Nephron progenitor cell (in vitro differentiated cells): Measurements from ENCODE around the gene C1orf21.

ENCODE experiments used
- DNase-seq: peaks from one replicate; pipeline ENCODE4 v3.0.0; 2021
- H3K27ac Mint-ChIP-seq: 2 replicates; pipeline ENCODE4 v1.8.0; 2021; ENCODE audit warnings: mild to moderate bottlenecking, moderate library complexity, mixed read lengths
- H3K27me3 Mint-ChIP-seq: 2 replicates; pipeline ENCODE4 v1.8.0; 2021; ENCODE audit warnings: mild to moderate bottlenecking, low read depth, mixed read lengths; ENCODE audit not compliant: poor library complexity
- H3K36me3 Mint-ChIP-seq: 2 replicates; pipeline ENCODE4 v1.8.0; 2021; ENCODE audit warnings: low read depth, mixed read lengths
- H3K4me1 Mint-ChIP-seq: 2 replicates; pipeline ENCODE4 v1.8.0; 2021; ENCODE audit warnings: mixed read lengths
- H3K4me3 Mint-ChIP-seq: 2 replicates; pipeline ENCODE4 v1.8.0; 2021; ENCODE audit warnings: mild to moderate bottlenecking, moderate library complexity, mixed read lengths
- H3K9me3 Mint-ChIP-seq: 2 replicates; pipeline ENCODE4 v1.8.0; 2021; ENCODE audit warnings: mild to moderate bottlenecking, moderate library complexity, mixed read lengths
- TF ChIP-seq, protein P1 (sequence below): fragments of 200-600 bp; sonication (generic); IDR thresholded peaks from 2 replicates; pipeline ENCODE4 v1.5.0; 2021; ENCODE audit warnings: antibody characterized with exemption

The C1orf21 gene

DNA sequence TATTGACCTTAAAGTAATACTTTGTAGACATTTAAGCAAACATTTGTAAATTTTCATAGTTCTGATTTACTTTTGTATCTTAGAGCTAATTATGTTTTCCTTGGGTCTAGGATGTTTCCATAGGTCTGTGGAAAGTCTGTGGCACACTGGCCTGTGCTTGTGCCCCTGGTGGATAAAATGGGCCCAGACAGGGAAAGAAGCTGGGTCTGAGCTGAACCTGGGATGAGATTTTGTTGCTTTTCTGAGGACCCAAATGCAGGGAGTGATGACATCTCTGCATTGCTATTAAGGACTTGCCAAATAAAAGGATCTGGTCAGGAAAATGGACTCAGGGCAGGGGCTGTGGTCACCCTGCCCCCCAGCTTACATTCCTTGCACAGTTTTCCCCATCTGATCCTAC lies 41.8 kb downstream of the C1orf21 start:
- H3K4me3 Mint-ChIP-seq = no peak overlapping the region
- no peak overlapping the region for H3K27ac Mint-ChIP-seq
- no peaks in the 10 kb centered on the region for H3K4me1 Mint-ChIP-seq
- peaks cover 12% of the 10 kb centered on the region for H3K36me3 Mint-ChIP-seq
- H3K27me3 Mint-ChIP-seq = no peaks in the 10 kb centered on the region
- no peak for DNase-seq
- H3K9me3 Mint-ChIP-seq = peaks cover 13% of the 10 kb centered on the region
- TF ChIP-seq, protein P1, sequence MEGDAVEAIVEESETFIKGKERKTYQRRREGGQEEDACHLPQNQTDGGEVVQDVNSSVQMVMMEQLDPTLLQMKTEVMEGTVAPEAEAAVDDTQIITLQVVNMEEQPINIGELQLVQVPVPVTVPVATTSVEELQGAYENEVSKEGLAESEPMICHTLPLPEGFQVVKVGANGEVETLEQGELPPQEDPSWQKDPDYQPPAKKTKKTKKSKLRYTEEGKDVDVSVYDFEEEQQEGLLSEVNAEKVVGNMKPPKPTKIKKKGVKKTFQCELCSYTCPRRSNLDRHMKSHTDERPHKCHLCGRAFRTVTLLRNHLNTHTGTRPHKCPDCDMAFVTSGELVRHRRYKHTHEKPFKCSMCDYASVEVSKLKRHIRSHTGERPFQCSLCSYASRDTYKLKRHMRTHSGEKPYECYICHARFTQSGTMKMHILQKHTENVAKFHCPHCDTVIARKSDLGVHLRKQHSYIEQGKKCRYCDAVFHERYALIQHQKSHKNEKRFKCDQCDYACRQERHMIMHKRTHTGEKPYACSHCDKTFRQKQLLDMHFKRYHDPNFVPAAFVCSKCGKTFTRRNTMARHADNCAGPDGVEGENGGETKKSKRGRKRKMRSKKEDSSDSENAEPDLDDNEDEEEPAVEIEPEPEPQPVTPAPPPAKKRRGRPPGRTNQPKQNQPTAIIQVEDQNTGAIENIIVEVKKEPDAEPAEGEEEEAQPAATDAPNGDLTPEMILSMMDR = no peak

DNA sequence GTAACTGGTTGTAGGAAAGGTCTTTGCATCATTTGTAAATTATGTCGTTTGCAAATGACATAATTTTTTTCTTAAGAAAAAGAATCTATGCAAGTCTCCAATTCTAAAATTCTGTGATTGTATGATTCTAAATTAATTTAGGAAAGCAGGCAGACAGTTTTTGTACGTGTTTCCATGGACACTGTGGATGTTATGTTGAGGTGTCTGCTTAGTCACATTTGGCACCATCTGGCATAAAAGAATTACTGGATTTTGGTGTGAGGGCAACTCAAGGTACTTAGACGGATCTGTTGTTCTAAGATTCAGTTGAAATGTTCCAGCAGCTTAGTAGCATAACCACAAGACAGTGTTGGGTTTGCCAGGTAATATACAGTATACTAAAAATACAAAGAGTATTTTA lies 42.5 kb downstream of the C1orf21 start:
- DNase-seq = no peak
- TF ChIP-seq, protein P1 = no peak
- Mint-ChIP-seq H3K36me3 (peaks cover 12% of the 10 kb centered on the region), H3K4me3 (no peak overlapping the region), H3K9me3 (peaks cover 13% of the 10 kb centered on the region), H3K27ac (no peak overlapping the region), H3K4me1 (no peaks in the 10 kb centered on the region), H3K27me3 (no peaks in the 10 kb centered on the region)

DNA sequence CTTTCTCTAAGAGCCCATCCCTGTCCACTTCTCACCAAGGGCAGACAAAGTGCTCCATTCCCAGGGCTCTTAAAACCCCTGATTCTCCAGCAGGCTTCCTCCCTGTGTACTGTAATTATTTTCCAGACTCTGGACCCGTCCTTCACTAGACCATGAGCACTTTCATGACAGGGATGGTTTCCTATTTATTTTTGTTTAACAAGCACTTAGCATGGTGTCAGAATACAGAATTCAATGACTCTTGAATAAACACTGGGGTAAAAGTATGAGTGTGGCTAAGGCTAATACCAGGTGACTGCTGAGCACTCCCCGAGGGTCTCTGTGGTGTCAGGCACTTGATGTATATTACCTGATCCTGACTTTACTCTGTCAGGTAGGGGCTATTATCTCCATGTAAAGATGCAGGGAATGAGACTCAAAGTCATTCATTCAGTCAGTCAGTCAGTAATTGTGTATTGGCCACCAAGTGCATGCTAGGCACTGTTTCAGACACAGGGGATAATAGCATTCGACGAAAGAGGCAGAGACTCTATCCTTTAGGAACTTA lies 47.2 kb downstream of the C1orf21 start:
- Mint-ChIP-seq H3K4me3 (no peak overlapping the region), H3K27me3 (peaks cover 4% of the 10 kb centered on the region), H3K4me1 (no peaks in the 10 kb centered on the region), H3K36me3 (peaks cover 12% of the 10 kb centered on the region), H3K9me3 (peaks cover 13% of the 10 kb centered on the region), H3K27ac (no peak overlapping the region)
- TF ChIP-seq, protein P1 = no peak
- no peak for DNase-seq

DNA sequence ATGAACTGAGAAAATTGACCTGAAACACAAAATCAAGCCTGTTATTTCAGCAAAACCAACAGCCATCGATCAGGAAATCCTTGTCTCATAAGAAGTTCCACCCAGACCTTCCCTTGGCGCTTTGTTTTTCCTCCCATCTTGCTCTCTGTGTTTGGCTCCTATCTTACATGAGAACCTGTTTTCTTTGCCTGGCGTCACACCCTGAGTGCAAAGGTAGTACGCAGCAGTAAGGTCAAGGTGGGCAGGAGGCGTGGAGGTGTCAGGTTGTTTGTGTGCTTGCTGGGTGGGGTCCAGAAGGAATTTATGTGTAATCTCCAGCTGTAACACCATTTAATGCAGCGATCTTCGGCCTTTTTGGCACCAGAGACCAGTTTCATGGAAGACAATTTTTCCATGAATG lies 50.5 kb downstream of the C1orf21 start:
- no peaks in the 10 kb centered on the region for H3K36me3 Mint-ChIP-seq
- no peak for DNase-seq
- no peak overlapping the region for H3K27ac Mint-ChIP-seq
- no peaks in the 10 kb centered on the region for H3K9me3 Mint-ChIP-seq
- H3K4me3 Mint-ChIP-seq = no peak overlapping the region
- H3K27me3 Mint-ChIP-seq = peaks cover 4% of the 10 kb centered on the region
- no peaks in the 10 kb centered on the region for H3K4me1 Mint-ChIP-seq
- TF ChIP-seq, protein P1 = no peak

DNA sequence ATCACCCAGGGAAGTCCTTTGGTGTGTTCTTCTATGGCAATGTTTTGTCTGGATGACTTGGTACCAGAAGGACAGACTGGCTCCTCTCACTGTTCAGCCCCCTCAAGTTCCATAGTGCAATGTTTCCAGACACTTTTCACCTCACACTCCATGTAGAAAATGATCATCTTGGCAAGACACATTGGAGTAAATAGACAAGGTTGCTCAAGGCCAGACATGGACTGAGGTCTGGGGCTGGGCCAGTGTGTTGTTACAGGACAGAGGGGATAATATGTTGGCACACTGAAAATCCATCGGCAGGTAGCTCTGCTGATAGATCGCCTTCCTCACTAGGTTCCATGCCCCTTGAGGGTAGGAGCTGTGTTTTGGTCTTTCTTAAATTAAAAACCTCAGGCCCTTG lies 51.5 kb downstream of the C1orf21 start:
- Mint-ChIP-seq H3K27me3 (peaks cover 4% of the 10 kb centered on the region), H3K4me1 (peaks cover 3% of the 10 kb centered on the region), H3K36me3 (no peaks in the 10 kb centered on the region), H3K9me3 (no peaks in the 10 kb centered on the region), H3K4me3 (no peak overlapping the region), H3K27ac (no peak overlapping the region)
- TF ChIP-seq, protein P1 = no peak
- no peak for DNase-seq

DNA sequence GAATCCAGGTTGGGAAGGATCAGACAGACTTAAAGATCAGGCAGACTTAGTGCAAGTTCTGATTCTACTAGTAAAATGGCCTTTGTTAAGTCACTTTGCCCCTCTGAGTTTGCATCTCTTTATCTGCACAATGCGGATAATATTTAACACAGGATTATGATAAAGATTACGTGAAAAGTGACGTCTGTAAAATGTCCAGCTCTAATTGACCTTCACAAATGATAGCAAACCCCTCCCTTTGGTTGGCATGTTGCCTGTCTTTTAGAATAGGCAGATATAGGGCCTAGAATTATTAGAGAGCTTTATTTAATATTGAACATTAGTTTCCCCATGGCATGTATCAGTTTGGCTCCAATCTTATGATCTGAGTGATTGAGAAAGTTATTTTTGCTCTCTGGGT lies 55.4 kb downstream of the C1orf21 start:
- TF ChIP-seq, protein P1 = no peak
- H3K4me3 Mint-ChIP-seq = no peak overlapping the region
- H3K27ac Mint-ChIP-seq = no peak overlapping the region
- no peaks in the 10 kb centered on the region for H3K36me3 Mint-ChIP-seq
- H3K9me3 Mint-ChIP-seq = no peaks in the 10 kb centered on the region
- peaks cover 5% of the 10 kb centered on the region for H3K4me1 Mint-ChIP-seq
- H3K27me3 Mint-ChIP-seq = peaks cover 4% of the 10 kb centered on the region
- DNase-seq = no peak
